H9 (cell line): Measurements from ENCODE around the gene PCNX3. TPM values are rescaled to one million over a fixed set of nuclear protein-coding genes. Genes with fewer than 3 reads are reported as not detected.

Experiments
- DNase-seq: peaks from one replicate; pipeline ENCODE4 v3.0.0-alpha.2; 2017
- H2AFZ ChIP-seq: one replicate; pipeline ENCODE4 v1.6.1; 2013; ENCODE audit warnings: mild to moderate bottlenecking, low read length, control low read depth, moderate library complexity
- H2AK5ac ChIP-seq: 2 replicates; pipeline ENCODE4 v1.6.1; 2013; ENCODE audit warnings: low read length, control low read depth, mixed read lengths; ENCODE audit not compliant: insufficient read length
- H2BK120ac ChIP-seq: one replicate; pipeline ENCODE4 v1.6.1; 2013; ENCODE audit warnings: low read depth, mild to moderate bottlenecking, low read length, control low read depth, inconsistent platforms; ENCODE audit not compliant: poor library complexity, severe bottlenecking
- H2BK12ac ChIP-seq: 2 replicates; pipeline ENCODE4 v1.6.1; 2013; ENCODE audit warnings: low read length, control low read depth, mixed read lengths, low read depth; ENCODE audit not compliant: insufficient read length
- H2BK15ac ChIP-seq: 2 replicates; pipeline ENCODE4 v1.6.1; 2013; ENCODE audit warnings: low read depth, low read length, control low read depth
- H2BK20ac ChIP-seq: one replicate; pipeline ENCODE4 v1.6.1; 2013; ENCODE audit warnings: low read depth, mild to moderate bottlenecking, low read length, control low read depth, inconsistent platforms; ENCODE audit not compliant: poor library complexity, severe bottlenecking
- H2BK5ac ChIP-seq: 2 replicates; pipeline ENCODE4 v1.6.1; 2013; ENCODE audit warnings: low read length, control low read depth, mixed read lengths; ENCODE audit not compliant: insufficient read length
- H3K14ac ChIP-seq: 2 replicates; pipeline ENCODE4 v1.6.1; 2013; ENCODE audit warnings: low read length, control low read depth; ENCODE audit not compliant: insufficient read depth
- H3K18ac ChIP-seq: 2 replicates; pipeline ENCODE4 v1.6.1; 2013; ENCODE audit warnings: low read depth, mild to moderate bottlenecking, mixed read lengths, low read length, control low read depth; ENCODE audit not compliant: insufficient read length
- H3K23ac ChIP-seq: 2 replicates; pipeline ENCODE4 v1.6.1; 2013; ENCODE audit warnings: low read length, control low read depth, mixed read lengths, low read depth; ENCODE audit not compliant: insufficient read length
- H3K23me2 ChIP-seq: 2 replicates; pipeline ENCODE4 v1.6.1; 2013; ENCODE audit warnings: low read depth, mild to moderate bottlenecking, mixed read lengths, low read length, control low read depth; ENCODE audit not compliant: insufficient read length, poor library complexity, severe bottlenecking
- H3K27ac ChIP-seq: 2 replicates; pipeline ENCODE4 v1.5.1; 2013; ENCODE audit warnings: low read length, control low read depth, mixed read lengths, low read depth; ENCODE audit not compliant: insufficient read length
- H3K27me3 ChIP-seq: 2 replicates; pipeline ENCODE4 v1.6.1; 2013; ENCODE audit warnings: low read length, control low read depth, inconsistent platforms; ENCODE audit not compliant: insufficient read depth
- H3K4ac ChIP-seq: 2 replicates; pipeline ENCODE4 v1.6.1; 2013; ENCODE audit warnings: low read depth, mild to moderate bottlenecking, control low read depth, inconsistent platforms, low read length, moderate library complexity
- H3K4me1 ChIP-seq: 2 replicates; pipeline ENCODE4 v1.6.1; 2013; ENCODE audit warnings: low read length, control low read depth, inconsistent platforms; ENCODE audit not compliant: insufficient read depth
- H3K4me2 ChIP-seq: 2 replicates; pipeline ENCODE4 v1.6.1; 2013; ENCODE audit warnings: low read length, control low read depth, mixed read lengths; ENCODE audit not compliant: insufficient read length, insufficient read depth
- H3K56ac ChIP-seq: 2 replicates; pipeline ENCODE4 v1.6.1; 2013; ENCODE audit warnings: low read depth, mild to moderate bottlenecking, mixed read lengths, low read length, control low read depth; ENCODE audit not compliant: insufficient read length
- H3K79me1 ChIP-seq: 2 replicates; pipeline ENCODE4 v1.6.1; 2013; ENCODE audit warnings: low read depth, mild to moderate bottlenecking, moderate library complexity, low read length, control low read depth, inconsistent platforms; ENCODE audit not compliant: insufficient read depth, poor library complexity, severe bottlenecking
- H3K79me2 ChIP-seq: 2 replicates; pipeline ENCODE4 v1.6.1; 2013; ENCODE audit warnings: low read length, control low read depth, inconsistent platforms; ENCODE audit not compliant: insufficient read depth
- H3K9ac ChIP-seq: 2 replicates; pipeline ENCODE4 v1.6.1; 2013; ENCODE audit warnings: low read length, control low read depth, mixed read lengths; ENCODE audit not compliant: insufficient read length; ENCODE audit errors: extremely low read depth
- H3K9me3 ChIP-seq: one replicate; pipeline ENCODE4 v1.6.1; 2013; ENCODE audit warnings: low read depth, low read length, inconsistent platforms; ENCODE audit not compliant: control insufficient read depth
- H3T11ph ChIP-seq: one replicate; pipeline ENCODE4 v1.6.1; 2013; ENCODE audit warnings: mild to moderate bottlenecking, low read length, control low read depth, inconsistent platforms
- H4K20me1 ChIP-seq: one replicate; pipeline ENCODE4 v1.6.1; 2013; ENCODE audit not compliant: control insufficient read depth, insufficient read length, insufficient read depth
- H4K5ac ChIP-seq: 2 replicates; pipeline ENCODE4 v1.6.1; 2013; ENCODE audit warnings: low read depth, mild to moderate bottlenecking, mixed read lengths, low read length, control low read depth; ENCODE audit not compliant: insufficient read length
- H4K8ac ChIP-seq: replicated peaks from 2 replicates; pipeline ENCODE4 v1.6.1; 2013; ENCODE audit warnings: low read length, control low read depth, mixed read lengths, low read depth; ENCODE audit not compliant: insufficient read length
- H4K91ac ChIP-seq: 2 replicates; pipeline ENCODE4 v1.6.1; 2013; ENCODE audit warnings: low read depth, mild to moderate bottlenecking, moderate library complexity, mixed read lengths, low read length, control low read depth; ENCODE audit not compliant: insufficient read length
- H3K27ac Mint-ChIP-seq, 3 experiments: 2 replicates in 2 of 3; 3 replicates in 1 of 3; pipeline ENCODE4 v1.8.0; 2020 to 2021; ENCODE audit warnings: mixed read lengths in 3 of 3, mild to moderate bottlenecking in 1 of 3, moderate library complexity in 1 of 3
- H3K27me3 Mint-ChIP-seq: 2 replicates; pipeline ENCODE4 v1.8.0; 2021; ENCODE audit warnings: low read depth, mild to moderate bottlenecking, moderate library complexity, mixed read lengths
- H3K36me3 Mint-ChIP-seq, 3 experiments: 2 replicates in 2 of 3; 3 replicates in 1 of 3; pipeline ENCODE4 v1.8.0; 2020 to 2021; ENCODE audit warnings: low read depth in 3 of 3, mixed read lengths in 3 of 3; ENCODE audit not compliant: insufficient read depth in 1 of 3
- H3K4me1 Mint-ChIP-seq, 2 experiments: 2 replicates each; pipeline ENCODE4 v1.8.0; 2020; ENCODE audit warnings: mixed read lengths in 2 of 2
- H3K4me3 Mint-ChIP-seq, 2 experiments: 2 replicates in 1 of 2; 3 replicates in 1 of 2; pipeline ENCODE4 v1.8.0; 2020 to 2021; ENCODE audit warnings: mild to moderate bottlenecking in 2 of 2, mixed read lengths in 2 of 2, moderate library complexity in 1 of 2
- H3K9me3 Mint-ChIP-seq, 2 experiments: 2 replicates in 1 of 2; 3 replicates in 1 of 2; pipeline ENCODE4 v1.8.0; 2020; ENCODE audit warnings: mild to moderate bottlenecking in 2 of 2, mixed read lengths in 2 of 2, moderate library complexity in 1 of 2
- WGBS: extraction: QIAGEN DNeasy Blood & Tissue Kit; methylation state at CpG from one replicate; pipeline ENCODE4 v1.1.7; 2013; ENCODE audit warnings: missing lambda C conversion rate, low lambda C conversion rate, mixed read lengths; ENCODE audit not compliant: insufficient read length; ENCODE audit errors: extremely low coverage; 5-methylcytosine and 5-hydroxymethylcytosine counted together
- total RNA-seq: library from RNA; stranded (reverse); gene quantifications from 2 replicates; pipeline ENCODE4 v1.2.1, GENCODE V29; 2021
- TF ChIP-seq, protein P1 (sequence below): fragments of 200-600 bp; sonication (generic); conservative IDR thresholded peaks from 3 replicates; pipeline ENCODE4 v1.8.0; 2021; ENCODE audit warnings: antibody characterized with exemption, mild to moderate bottlenecking

Gene PCNX3
- total RNA-seq, 1 experiment from 2014 or later, result 50.5 TPM

DNA sequence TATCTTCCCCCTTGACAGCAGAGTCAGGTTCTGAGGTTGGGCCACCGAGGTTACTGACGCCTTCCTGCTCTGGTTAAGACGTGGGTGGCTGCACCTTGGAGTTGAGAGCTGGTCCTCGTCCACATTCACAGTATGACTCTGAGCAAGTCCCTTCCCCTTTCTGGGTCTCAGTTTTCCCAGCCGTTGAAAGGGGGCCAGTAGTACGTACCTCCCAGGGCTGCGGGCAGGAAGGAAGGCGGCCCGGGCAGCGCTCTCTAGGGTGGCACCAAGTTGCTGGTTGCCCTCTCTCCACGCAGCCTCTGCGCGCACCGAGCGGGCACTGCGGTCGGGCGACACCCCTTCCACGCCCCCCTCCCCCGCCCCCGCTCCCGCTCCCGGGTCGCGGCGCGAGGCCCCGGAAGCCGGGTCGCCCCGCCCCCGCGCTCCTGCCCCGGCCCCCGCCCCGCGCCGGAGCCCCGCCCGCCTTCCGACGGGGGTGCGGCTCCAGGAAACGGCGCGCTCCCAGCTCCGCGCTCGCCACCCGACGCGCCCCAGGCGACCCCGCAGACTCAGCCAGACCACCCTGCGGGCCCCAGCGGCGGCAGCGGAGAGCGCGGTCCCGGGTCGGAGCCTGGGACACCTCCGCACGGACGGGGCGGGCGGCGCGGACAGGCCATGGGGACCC lies 39.9 kb upstream of the PCNX3 start, which contains the start of gene EHBP1L1:
EHBP1L1 (plus strand) TSS at position 486 of the 664 bp plus-strand sequence. CDS start 250 bp downstream, outside the sequence.
- no peaks in the 10 kb centered on the region for H3K9me3 ChIP-seq
- H3K23ac ChIP-seq, result no peak within 1 kb of the TSS
- H3K9ac ChIP-seq, result no peak within 1 kb of the TSS
- H3K4me3 Mint-ChIP-seq, result peak within 1 kb of the TSS; percentile 63 to 86
- H3K27me3 ChIP-seq, result peaks cover 8% of the 10 kb centered on the region; the same call in 1 of the 2 replicates
- H2AK5ac ChIP-seq, result no peak within 1 kb of the TSS
- H2BK15ac ChIP-seq, result no peak within 1 kb of the TSS; the same call in 1 of the 2 replicates
- no peaks in the 10 kb centered on the region for H4K20me1 ChIP-seq
- no peaks in the 10 kb centered on the region; the same call in 1 of the 2 replicates for H3K4me1 ChIP-seq
- TF ChIP-seq, protein P1, sequence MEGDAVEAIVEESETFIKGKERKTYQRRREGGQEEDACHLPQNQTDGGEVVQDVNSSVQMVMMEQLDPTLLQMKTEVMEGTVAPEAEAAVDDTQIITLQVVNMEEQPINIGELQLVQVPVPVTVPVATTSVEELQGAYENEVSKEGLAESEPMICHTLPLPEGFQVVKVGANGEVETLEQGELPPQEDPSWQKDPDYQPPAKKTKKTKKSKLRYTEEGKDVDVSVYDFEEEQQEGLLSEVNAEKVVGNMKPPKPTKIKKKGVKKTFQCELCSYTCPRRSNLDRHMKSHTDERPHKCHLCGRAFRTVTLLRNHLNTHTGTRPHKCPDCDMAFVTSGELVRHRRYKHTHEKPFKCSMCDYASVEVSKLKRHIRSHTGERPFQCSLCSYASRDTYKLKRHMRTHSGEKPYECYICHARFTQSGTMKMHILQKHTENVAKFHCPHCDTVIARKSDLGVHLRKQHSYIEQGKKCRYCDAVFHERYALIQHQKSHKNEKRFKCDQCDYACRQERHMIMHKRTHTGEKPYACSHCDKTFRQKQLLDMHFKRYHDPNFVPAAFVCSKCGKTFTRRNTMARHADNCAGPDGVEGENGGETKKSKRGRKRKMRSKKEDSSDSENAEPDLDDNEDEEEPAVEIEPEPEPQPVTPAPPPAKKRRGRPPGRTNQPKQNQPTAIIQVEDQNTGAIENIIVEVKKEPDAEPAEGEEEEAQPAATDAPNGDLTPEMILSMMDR, result no peak
- H2BK120ac ChIP-seq, result no peak within 1 kb of the TSS
- H2BK12ac ChIP-seq, result no peak within 1 kb of the TSS
- H3K79me2 ChIP-seq, result no peaks in the 10 kb centered on the region; the same call in 1 of the 2 replicates
- H4K91ac ChIP-seq, result no peak within 1 kb of the TSS
- H3K4me2 ChIP-seq, result peak within 1 kb of the TSS; percentile 60
- H3K9me3 Mint-ChIP-seq, result no peaks in the 10 kb centered on the region
- H3K27me3 Mint-ChIP-seq, result peaks cover 31% of the 10 kb centered on the region
- H3T11ph ChIP-seq, result no peak within 1 kb of the TSS
- no peak within 1 kb of the TSS for H3K56ac ChIP-seq
- no peak within 1 kb of the TSS for H2BK20ac ChIP-seq
- no peak within 1 kb of the TSS for H4K5ac ChIP-seq
- H3K4me1 Mint-ChIP-seq, result peaks cover 27 to 49% of the 10 kb centered on the region in 2 experiments
- peaks cover 3% of the 10 kb centered on the region for H3K79me1 ChIP-seq
- no peak within 1 kb of the TSS for H3K27ac ChIP-seq
- no CpG with 5 or more reads among the region's 69 CpGs for WGBS
- H2BK5ac ChIP-seq, result no peak within 1 kb of the TSS
- H3K23me2 ChIP-seq, result peaks cover 13% of the 10 kb centered on the region
- peaks cover 3 to 7% (median 4%) of the 10 kb centered on the region in 3 experiments; a peak in 4 of 7 replicates for H3K36me3 Mint-ChIP-seq
- H4K8ac ChIP-seq, result no peak within 1 kb of the TSS
- H3K4ac ChIP-seq, result no peak within 1 kb of the TSS
- H3K18ac ChIP-seq, result no peak within 1 kb of the TSS
- DNase-seq, result no peak
- H3K27ac Mint-ChIP-seq, result no peak within 1 kb of the TSS; a peak in 1 of 7 replicates
- H2AFZ ChIP-seq, result no peak within 1 kb of the TSS
- H3K14ac ChIP-seq, result peak within 1 kb of the TSS; percentile 41; the same call in 1 of the 2 replicates
